GM18867 (cell line): ENCODE results near the gene SIRPG.
"Not testable (repeated sequence)": the region's sequence is repeated elsewhere in the genome, so short reads cannot be mapped to it uniquely, and the experiment has no call there.

ENCODE experiments used
- ATAC-seq: cut with Tn5 transposase; IDR thresholded peaks from one replicate; pipeline ENCODE4 v1.9.1; 2021; ENCODE audit warnings: mild to moderate bottlenecking, moderate library complexity; ENCODE audit not compliant: unreplicated experiment

The SIRPG gene

DNA sequence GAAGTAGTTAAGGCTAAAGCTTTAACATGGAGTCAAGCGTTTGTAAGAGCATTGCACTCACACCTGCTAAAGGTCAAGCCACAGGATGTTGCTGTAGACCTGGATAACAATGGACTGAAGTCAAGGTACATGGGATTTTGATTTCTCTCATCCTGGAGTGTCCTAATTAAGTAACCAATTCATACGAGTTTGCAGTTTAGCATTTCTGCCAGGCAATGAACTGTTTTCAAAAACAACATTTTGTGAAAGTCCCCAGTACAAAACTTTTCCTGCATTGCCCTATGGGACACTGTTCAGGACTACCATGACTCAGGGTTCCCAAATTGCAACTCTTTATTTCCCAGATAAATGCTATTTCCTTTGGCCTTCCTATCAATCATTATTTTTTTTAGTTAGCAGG lies 20.4 kb downstream of the SIRPG start:
- no peak for ATAC-seq

DNA sequence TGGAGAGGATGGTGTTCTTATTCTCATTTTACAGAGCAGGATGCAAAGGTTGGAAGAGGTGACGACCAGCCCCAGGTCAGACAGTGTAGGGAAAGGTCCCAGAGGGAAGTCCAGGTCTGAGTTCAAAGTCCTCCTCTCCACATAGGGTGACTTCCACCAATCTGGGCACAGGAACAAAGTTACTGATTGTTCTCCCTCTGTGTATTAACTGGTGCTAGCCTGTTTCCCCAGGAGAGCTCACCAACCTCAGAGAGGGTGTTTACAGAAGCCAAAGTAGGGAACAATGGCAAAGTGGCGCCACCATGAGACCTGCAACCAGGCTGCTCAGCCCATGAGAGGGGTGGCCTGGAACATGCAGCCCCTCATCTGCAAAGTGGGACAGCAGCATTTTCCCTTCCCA lies 21.0 kb downstream of the SIRPG start:
- ATAC-seq: no peak

DNA sequence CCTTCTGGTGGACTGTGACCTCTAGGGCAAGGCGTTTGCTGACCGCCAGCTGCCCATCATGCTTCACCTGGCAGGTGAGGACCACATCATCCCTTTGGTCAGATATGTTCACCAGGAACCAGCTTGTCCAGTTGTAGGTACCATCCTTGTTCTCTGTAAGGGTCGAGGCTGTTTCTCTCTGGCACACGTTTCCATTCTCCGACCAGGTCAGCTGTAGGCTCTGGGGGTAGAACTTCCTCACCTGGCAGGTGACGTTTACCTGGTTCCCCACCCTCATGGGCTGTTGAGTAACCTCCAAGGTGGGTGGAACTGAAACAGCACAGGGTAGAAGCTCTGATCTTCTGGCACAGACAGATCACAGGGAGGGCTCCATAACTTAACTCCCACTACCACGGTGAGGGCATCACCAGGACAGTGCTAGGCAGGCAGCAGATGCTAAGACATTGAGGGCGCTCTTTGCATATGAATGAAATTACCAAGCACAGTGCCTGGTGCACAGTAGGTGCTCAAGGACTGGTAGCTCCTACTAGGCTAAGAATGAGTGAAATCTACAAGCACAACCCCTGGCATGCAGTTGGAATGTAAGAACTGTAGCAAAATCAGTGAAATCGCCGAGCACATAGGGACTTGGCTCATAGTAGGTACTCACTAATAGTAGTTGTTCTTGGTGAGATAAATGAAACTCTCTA lies 22.1 kb downstream of the SIRPG start:
- no peak for ATAC-seq

DNA sequence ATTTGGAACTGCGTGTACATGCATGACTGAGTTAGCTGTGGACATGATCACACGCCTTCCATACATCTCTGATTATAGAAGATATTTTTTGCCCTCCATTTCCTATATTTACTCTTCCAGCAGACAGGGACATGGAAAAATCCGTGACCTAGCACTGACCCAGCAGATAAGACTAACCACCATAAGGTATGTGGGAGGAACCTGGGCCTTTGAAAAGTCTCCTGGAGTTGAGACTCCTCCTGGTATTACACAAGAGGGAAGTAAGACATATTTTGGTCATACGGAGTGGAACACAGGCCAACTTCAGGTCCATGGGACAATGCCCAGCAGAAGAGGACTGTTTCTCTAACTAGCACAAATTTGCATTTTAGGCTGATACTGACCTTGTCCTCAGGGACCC lies 24.0 kb downstream of the SIRPG start:
- ATAC-seq: no peak

DNA sequence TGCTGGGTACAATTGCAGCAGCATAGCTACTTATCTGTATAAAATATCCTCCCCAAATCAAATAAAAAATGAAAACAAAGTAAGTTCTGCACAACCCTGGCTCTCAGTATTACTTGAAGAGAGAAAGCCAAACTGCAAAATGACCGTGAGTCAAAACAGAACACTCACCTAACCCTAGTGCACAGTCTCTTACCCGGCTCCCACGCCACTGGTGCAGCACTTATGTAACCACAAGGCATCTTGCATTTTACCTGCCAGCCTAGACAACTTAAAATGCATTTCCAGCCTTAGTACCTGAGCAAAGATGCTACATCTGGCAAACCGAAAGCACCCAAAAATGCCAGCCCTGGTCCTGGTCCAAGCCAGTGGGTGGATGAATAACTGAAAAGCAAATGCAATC lies 25.4 kb downstream of the SIRPG start:
- no peak for ATAC-seq

DNA sequence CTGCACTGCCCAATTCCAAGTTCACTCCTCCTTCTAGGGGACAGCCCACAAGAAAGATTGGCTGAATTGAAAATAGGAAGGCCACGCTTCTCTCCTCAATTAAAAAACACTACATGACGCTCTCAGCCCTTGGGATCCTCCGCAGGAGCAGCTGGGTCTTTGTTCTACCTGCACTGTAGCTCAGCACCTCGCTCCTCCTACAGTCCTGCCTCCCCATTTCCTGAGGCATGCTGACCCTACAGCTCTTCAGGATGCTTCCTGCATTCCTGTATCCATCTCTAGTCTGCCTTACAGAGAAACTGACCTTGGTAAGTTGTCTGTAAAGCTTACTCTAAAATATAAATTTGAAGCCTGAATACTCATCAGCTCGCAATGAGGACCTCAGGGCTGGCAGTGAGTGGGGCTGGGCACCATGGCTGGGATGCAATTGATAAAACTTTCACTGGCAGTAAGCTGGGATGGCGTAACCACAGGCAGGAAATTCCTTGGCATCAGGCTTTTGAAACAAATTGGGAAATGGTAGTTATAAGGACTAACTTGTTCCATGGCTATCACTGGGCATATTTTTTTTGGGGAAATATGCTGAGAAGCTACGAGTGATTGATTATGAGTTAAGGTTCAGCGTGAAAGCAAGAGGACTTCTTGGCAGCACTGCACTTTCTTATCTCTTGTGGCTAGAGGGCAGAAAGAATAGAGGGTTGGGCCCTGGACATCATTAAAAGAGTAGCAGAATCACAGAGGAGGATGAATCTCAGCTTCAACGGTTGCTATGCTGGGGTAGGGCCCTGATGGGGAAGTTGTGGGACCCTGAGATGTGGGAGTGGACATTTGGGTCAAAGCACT lies 26.0 kb downstream of the SIRPG start:
- no peak for ATAC-seq

DNA sequence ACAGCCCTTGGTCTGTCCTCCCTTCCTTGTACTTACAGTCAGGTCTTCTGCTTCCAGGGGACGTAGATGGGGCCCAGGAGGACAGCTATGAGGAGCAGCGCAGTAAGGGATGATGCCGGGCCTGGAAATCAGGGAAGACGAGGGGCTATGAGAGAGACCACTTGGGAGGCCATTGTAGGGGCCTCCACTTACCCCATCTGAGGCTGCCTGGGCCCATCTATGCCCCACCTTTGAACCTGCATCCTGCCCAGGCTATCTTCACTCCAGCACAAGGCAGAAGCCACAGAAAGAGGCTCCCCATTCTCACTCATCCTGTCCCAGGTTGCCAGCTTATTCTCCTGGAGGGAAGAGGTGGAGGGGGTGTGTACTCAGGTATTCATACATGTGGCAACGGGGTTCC lies 27.4 kb downstream of the SIRPG start:
- no peak for ATAC-seq

DNA sequence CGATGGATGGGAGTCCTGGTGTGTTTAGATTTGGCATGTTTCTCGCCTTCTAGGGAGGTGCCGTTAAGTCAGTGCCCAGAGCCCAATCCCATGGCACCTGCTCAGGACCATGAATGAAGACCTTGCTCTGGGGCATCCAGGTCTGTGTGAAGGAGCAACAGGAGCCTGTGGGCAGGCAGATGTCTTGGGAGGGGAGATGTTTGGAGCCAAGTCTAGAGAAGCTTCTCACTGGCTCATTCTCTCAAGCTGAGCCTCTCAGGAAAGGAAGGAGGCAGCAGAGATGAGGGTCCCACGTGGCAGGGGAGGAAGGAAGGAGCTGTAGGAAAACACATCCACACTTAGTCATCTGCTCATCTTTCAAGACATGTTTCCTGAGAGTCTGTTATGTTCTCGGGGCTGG lies 28.3 kb downstream of the SIRPG start:
- no peak for ATAC-seq

DNA sequence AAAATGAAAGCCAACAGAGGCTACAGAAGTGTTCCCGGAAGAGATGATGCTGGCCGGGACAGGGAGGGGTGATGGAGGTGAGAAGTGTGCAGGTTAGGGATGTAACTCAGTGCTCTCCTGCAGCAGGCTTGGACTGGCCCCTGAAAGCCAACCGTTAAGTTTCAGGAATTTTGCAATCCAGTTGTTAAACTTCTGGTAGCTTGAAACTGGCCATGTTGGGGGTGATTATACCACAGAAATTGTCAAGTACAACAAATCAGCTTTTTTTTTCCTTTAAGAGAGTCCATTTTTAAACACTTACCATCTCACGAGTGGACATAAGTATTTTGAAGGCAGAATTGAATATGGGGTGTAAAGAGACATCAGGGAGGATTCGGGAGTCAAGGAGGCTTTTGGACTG lies 29.0 kb downstream of the SIRPG start:
- no peak for ATAC-seq

DNA sequence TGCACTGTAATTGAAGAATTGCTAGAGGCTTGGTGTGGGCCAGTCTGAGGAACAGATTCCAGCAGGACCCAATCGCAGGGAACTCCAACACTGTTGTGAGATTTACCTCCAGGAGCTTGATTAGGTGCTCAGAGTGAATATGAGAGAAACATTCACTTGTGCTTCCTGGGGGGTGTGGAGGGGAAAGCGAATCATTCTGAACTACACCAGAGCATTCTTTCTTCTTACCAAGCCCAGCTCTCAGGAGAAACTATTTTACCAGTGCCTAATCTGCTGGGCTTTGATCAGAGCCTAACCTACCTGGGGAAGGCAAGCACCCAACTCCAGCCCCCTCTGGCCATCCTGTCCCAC lies 30.4 kb downstream of the SIRPG start:
- no peak for ATAC-seq

DNA sequence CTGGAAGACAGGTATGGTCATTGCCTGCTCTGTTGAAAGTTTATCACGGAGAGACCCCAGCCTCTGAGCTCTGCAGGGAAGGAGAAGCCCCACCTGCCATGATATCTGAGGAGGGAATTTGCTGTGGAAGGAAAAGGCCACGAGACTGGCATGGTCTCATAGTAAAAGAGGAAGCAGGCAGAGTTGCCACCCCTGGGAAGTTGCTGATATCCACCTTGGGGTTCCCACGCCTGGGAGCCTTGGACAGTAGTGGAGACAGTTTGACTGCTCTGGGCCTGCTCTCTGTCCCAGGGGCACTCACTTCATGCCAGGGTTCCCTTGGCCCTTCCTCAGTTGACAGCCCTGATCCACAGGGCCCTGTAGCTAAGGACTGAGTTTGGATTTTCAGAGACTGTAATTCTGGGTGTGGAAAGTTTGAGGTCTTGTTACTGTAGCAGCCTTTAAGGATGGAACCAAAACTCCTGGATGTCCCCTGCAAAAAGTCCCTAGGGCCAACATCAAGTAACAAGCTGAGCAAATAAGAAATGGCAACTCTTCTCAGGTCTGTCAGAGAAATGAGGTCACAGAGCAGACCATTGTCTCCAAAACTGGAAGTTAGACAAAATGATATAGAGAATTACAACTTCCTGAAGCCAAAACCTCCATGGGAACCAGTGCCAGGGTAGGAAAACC lies 30.9 kb downstream of the SIRPG start:
- no peak for ATAC-seq

DNA sequence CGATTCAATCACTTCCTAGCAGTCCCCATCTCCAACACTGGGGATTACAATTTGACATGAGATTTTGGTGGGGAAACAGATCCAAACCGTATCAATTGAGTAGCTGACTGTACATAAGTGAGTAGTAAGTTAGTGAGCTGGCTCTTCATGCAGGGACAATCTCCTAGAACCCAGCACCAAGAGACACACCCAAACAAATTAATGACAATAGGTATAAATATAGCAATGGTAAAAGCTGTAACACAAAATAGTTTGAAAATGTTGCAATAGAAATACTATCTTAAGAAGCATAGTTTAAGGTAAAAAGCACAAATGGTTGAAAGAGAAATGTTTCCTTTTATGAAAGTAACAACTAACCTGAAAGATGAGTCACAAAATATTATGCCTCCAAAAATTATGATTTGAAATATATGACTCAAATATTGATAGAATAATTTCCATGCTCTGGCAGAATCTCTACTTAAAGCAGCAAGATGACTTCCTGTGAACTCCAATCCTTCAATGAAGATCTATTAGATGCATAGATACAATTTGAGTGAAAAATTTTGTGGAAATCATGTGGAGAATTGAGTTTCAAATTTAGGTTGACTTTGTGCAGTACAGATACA lies 32.4 kb downstream of the SIRPG start:
- ATAC-seq: no peak

DNA sequence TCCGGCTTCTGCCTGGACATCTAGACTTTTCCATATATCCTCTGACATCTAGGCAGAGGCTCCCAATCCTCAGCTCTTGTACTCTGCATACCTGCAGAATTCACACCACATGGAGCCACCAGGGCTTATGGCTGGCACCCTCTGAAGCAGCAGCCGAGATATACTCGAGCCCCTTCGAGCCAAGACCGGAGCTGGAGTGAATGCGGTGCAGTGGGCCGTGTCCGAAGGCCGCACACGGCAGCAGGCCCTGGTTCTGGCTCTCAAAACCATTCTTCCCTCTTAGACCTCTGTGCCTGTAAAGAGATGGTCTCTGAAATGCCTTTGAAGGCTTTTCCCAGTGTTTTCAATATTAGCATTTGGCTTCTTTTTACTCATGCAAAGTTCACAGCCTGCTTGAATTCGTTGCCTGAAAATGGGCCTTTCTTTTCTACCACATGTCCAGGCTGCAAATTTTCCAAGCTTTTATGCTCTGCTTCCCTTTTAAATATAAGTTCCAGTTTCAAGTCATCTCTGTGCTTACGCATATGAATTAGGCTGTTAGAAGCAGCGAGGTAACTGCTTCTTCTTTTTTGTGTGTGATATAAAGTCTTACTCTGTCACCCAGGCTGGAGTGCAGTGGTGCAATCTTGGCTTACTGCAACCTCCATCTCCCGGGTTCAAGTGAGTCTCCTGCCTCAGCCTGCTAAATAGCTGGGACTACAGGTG lies 33.9 kb downstream of the SIRPG start:
- no peak for ATAC-seq

DNA sequence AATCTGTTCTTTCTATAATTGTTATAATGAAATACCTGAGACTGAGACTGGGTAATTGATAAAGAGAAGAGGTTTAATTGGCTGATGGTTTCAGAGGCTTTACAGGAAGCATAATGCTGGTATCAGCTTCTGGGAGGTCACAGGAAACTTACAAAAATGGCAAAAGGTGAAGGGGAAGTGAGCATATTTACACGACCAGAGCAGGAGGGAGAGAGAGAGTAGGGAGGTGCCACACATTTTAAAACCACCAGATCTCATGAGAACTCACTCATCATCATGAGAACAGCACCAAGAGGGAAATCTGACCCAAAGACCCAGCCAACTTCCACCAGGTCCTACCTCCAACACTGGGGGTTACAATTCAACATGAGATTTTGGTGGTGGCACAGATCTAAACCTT lies 35.1 kb downstream of the SIRPG start:
- ATAC-seq: no peak

DNA sequence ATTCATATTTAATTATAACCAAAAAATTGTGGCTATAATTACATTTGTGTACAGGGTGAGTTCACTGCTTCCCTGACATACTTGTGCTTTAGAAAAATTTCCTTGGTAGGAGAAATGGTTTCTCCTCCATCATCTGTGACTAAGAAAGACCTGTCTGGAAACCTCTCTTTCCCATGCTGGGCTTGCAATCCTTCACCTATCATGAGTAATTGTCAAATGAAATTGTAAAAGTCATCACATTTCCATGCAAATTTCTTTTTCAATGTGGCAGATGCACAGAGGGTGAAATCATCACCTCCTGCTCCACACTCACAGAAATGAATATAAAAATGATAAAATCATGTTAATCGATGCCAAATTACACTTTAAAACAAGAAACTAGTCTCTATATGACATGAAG lies 36.3 kb downstream of the SIRPG start:
- ATAC-seq: no peak

DNA sequence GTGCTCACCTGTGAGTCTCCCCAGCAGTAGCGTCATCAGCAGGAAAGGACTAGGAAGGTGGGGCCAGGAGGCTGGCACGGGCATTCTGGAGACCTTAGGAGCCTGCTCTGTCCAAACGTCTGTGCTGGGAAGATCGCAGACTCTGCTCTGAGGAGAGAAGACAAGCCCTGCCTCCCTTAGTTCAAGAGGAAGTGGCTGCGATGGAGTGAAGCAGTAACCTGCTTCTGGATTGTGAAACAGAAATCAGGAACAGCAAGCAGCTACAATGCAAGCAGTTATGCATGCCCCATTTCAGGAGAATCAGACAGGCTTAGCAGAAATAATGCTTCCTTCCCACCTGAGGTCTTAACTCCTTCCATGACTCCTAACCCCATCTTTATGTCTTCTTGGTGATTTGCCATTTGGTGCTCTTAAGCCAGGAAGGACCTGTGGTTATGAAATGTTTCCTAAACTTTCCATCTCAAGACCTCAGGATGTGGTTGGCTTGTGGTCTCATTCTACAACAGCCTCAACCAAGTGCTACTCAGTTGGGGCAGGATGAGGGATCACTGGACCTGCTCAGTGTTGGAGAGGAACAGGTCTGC lies 37.6 kb downstream of the SIRPG start, which contains the start of gene SIRPB1:
Gene SIRPB1, minus strand, starts transcription at position 149 of the 584 bp plus-strand sequence. Its CDS starts 65 bp downstream, at position 84.
- ATAC-seq: no peak

DNA sequence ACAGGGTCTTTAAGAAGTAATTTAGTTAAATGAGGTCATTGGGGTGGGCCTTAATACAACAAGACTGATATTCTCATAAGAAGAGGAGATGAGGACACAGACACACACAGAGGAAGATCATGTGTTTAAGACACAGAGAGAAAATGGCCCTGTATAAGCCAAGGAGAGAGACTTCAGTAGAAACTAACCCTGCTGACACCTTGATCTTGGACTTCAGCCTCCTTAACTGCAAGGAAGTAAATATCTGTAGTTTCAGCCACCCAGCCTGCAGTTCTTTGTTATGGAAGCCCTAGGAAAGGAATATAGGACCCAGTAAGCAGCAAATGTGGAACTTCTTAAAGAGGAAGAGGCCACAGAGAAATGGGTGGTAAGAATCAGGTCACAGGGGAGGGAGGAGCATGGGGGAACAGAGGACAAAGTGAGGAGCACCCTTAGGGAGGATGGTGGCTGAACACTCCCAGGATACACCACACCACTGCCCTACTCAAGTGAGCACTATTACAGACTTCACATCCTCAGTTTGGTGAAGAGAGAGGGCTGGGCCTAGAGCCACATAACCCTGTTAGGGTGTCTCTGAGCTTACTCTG lies 38.5 kb downstream of the SIRPG start:
- no peak for ATAC-seq

DNA sequence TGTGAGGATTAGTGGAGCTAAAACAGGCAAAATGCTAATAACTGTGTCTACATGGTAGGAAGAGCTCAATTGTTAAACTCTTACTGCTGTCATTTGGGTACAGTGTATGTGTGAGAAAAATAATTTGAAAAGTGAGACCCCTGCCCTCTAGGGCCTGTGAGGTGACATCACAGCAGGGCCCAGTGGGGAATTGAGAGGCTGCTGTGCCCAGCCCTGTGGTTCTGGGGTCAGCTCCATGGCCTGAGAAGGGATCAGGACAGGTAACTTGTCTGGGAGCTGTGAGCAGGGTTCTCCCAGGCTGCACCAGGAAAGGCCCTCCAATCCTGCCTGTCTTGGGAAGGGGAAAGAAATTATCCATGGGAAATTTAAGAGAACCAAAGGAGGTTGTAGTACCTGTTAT lies 39.1 kb downstream of the SIRPG start:
- ATAC-seq: no peak

DNA sequence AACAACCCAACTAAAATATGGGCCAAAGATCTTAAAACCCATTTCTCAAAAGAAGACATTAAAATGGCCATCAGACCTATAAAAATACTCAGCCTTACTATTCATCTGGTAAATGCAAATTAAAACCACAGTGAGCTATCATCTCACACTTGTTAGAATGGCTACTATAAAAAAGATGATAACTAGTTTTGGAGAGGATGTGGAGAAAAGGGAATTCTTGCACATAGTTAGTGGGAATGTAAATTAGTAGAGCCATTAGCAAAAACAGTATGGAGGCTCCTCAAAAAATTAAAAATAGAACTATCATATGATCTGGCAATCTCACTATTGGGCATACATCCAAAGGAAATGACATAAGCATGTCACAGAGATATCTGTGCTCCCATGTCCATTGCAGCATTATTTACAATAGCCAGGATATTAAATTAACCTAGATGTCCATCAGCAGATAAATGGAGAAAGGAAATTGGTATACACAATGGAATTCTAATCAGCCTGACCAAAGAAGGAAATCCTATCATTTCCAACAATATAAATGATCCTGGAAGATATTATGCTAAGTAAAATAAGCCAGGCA lies 40.6 kb downstream of the SIRPG start:
- no peak for ATAC-seq

DNA sequence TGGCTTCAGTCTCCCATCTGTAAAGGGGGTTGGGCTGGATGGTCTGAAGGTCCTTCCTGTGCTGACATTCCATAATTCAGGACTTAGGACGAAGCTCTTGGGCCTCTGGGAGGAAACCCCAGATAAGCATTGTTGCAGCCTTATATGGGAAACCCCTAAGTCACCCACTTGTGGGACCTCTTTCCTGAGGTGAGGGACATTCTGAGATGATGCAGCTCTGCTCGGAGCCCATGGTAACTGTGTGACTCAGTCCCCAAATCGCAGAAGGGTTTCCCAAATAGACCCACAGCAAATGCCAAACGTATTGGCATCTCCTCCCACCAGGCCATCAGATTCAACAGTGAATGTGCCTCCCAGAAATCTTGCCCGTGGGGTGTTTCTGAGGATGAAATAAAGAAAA lies 47.2 kb downstream of the SIRPG start:
- ATAC-seq: not testable (repeated sequence)
